ENCODE data around the gene SCD5.

GRCh38 chr4:82814034-82814433 lies 15.4 kb upstream of the SCD5 start:
- TF ChIP-seq CTCF (IDR thresholded peaks at IDR 0.05) (no peak), EZH2phosphoT487 (IDR thresholded peaks at IDR 0.05) (no peak)
